G401 (cell line): ENCODE data around the gene MPZL2. TPM values are rescaled to one million over a fixed set of nuclear protein-coding genes. Genes with fewer than 3 reads are reported as not detected.

ENCODE experiments used
- DNase-seq: peaks from one replicate; pipeline ENCODE4 v3.0.0-alpha.2; 2015; ENCODE audit warnings: low spot score
- in situ Hi-C: cut with HindIII; loops from 2 replicates; pipeline ENCODE4 v1.10.0; 2016; ENCODE audit warnings: low sequenced_read_pairs, mixed read lengths
- total RNA-seq: library from RNA; depleted of rRNA; stranded (reverse); fragments of >200 nt; shearing (Covaris generic); gene quantifications from 2 replicates; pipeline ENCODE4 v1.2.3, GENCODE V29; 2014

The MPZL2 gene
- total RNA-seq, 1 experiment from 2014 or later, result not detected

DNA sequence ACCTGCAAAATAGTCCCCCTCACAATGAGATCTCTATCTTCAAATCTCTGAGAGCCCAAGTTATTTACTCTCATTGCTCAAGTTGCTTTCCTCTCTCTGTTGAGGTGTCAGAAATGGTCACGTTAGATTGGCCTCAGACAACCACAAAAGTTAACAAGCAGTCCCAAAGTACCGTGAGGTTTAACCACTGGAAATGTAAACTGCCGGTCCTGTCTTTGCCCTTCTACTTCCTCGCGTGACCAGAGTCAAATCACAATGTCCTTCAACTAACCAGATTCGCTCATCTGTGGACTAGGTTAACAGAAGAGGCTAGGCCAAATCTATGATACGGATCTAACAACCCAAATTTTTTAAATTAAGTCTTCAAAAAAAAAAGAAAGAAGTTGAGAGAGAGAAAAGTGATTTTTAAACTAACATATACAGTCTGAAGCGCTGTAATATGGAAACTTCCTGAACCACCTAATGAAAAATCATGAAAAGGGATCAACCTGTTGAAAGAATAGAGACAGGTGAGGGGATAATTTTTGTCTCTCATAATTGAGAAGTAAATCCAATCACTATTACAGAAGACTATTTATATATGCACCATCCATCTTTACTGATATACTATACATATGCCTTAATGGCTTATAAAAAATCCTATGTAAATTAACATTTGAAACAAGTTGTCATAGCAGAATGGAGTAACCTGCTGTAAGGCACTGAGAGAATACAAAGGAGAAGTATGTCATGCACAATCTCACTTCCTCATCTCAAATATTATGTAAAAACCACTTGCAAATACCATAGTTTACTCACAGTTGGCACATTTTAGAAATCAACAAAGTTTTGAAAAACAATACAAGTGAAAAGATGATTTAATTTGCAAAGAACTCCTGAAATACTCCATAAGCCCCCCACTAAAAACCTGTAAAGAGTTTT, 36.0 kb downstream of the MPZL2 start:
- in situ Hi-C loops, result no loop called here
- no peak for DNase-seq

DNA sequence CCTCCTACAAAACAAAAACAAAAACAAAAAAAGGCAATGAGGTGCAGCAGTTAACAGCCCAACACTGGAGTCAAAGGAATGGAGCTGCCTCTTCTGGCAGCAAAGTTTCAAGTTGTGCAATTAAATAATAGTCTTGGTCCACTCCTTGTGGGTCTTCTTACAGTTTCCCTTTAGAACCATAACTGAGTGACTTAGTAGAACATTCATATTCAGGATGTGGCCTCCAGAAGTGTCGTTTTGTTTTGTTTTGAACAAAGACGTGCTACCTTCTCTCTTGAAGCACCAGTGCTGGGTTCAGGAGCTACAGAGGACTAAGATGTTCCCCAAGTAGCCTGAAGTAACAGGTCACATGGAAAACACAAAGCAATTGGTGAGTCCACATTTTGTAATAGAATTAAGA, 37.3 kb downstream of the MPZL2 start:
- no peak for DNase-seq
- in situ Hi-C loops, result no loop called here

DNA sequence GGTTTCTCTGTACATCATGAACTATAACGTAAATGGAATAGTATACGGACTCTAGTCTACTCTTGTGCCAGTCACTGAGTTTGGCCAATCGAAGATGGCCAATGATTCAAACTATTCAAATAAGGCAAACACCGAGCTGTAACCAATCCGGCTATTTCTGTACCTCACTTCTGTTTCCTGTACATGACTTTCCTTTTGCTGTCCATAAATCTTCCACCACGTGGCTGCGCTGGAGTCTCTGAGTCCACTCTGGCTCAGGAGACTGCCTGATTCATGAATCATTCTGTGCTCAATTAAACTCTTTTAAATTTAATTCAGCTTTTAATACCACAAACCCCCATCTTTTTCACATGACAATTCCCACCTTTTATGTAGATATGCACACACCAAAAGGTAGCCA, 37.8 kb downstream of the MPZL2 start:
- in situ Hi-C loops, result no loop called here
- DNase-seq, result no peak

DNA sequence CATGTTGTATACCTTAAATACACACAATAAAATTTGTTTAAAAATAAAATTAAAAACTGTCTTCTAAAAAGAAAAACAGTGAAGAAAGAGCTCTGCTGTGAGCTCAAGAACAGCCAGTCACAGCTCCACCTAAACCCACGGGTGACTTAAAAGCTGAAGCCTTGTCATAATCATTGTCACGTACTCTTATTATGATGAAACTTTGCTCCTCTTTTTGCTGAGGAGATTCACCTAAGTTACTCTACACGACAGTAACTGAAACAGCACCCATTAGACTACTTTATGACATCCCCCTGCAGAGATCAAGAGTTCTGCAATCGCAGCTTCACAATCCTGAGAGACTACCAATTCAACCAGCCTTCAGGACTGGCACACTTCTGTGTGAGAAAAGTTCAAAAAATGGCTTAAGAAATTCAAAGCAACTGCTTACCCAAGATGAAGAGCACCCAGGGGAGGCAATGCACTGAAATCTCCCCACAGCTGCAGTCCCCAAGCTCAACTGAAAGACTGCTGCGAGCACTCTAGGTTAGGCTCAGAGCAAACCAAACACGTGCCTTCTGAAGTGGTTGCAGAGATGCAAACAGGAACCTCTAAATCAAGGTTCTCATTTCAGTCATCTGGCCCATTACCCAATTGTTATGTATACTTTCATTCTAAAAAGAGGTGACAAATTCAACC, 39.4 kb downstream of the MPZL2 start, which contains the start of gene JAML:
Gene JAML (minus strand): TSS at position 501 of the 678 bp plus-strand sequence. CDS start 10,145 bp downstream, outside the sequence.
- DNase-seq, result no peak
- in situ Hi-C loops, result no loop called here

DNA sequence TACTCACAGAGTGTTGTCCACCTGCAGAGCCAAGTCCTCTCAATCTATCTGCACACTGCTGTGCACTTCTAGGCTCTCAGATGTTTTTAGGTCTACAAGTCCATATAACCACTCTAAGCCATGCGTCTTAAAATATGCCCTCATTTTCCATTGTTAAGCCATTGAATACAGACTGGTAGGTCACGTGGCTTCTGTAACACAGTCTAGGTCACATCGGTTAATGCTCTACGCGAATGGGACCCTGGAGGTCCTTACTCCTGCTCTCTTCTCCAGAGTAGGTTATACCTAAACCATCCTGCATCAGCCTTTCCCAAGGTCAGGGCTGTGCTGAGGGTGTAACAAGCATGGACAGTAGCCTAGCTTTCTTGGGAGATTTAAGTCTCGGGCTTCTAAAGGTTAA, 40.1 kb downstream of the MPZL2 start:
- in situ Hi-C loops, result no loop called here
- DNase-seq, result no peak

DNA sequence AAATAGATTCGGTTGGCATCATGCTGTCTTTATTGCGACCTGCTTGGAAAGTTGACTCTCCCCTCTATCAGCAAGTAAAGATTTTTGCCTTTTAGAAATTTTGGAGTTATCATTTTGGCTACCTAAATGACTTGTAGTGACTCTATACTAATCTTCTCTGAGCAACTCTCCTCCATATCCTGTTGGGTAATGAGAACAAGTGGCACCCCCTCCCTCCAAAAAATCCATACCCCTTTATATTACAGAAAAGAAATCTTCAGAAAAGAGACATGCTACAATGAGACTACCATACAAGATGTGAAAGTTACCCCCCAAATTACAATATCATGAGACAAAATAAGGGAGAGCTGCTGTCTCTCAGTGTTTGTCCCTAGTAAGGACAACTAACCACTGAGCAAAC, 40.5 kb downstream of the MPZL2 start:
- DNase-seq, result no peak
- in situ Hi-C loops, result no loop called here

DNA sequence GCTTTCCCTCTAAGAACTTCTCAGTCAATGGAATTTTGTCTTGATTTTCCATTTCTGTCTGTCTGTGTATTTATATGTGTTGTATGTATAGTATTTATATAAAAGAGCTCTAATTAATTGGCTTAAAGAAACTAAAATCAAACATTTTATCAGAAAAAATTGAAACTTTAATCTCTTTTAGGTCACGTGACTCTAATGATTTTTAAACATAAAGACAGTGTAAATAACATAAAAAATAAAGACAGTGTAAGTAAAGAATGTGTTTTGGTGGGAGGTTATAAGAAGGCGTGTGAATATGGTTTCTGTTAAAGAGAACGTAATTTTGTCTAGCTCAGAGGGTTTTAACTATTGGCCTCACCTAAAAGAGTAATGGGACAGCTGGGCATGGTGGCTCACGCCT, 41.7 kb downstream of the MPZL2 start:
- in situ Hi-C loops, result no loop called here
- DNase-seq, result no peak

DNA sequence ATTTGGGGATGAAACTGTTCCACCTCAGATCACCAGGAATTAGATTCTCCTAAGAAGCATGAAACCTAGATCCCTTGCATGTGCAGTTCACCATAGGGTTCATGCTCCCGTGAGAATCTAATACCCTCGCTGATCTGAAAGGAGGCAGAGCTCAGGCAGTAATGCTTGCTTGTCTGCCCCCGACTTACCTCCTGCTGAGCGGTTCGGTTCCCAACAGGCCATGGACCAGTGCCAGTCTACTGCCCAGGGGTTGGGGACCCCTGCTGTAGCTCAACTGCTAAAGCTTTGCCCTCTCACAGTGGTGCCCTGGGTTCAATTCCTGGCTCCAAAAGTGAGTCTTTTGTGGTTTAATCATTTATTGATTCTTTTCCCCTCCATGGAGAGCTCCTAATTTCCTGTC, 42.7 kb downstream of the MPZL2 start:
- in situ Hi-C loops, result no loop called here
- DNase-seq, result no peak

DNA sequence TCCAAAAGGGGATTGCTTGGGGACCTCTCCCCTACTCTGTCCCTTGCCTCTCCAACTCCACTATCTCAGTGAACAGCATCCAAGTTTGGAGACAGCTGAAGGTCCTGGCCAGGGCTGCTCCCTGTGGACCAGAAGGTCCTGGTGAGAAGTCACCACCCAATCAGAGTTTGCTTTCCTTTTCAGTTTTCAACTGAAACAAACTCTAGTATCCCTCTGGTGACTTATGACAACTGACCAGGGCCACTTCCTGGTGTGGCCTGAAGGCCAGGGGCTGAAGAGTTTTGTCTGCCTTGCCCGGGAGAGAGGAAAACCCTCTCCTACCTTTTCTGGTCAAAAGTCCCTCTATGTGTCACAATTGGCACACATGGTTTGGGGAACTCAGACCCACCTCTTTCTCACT, 44.4 kb downstream of the MPZL2 start:
- DNase-seq, result no peak
- in situ Hi-C loops, result no loop called here

DNA sequence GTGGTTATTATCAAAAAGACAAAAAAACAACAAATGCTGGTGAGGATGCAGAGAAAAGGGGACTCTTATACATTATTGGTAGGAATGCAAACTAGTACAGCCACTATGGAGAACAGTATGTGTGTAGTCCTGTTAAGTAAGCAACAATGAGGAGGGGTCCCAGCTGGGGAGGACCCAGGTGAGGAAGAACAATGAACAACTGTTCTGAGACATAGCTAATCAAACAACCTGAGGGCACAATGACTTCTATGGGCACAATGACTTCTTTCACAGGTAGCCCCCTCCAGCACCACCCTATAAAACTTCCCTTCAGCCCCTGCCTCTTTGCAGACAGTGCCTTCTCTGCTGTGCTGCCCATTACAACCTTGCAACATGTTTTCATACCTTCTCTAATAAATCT, 44.9 kb downstream of the MPZL2 start:
- no peak for DNase-seq
- in situ Hi-C loops, result no loop called here

DNA sequence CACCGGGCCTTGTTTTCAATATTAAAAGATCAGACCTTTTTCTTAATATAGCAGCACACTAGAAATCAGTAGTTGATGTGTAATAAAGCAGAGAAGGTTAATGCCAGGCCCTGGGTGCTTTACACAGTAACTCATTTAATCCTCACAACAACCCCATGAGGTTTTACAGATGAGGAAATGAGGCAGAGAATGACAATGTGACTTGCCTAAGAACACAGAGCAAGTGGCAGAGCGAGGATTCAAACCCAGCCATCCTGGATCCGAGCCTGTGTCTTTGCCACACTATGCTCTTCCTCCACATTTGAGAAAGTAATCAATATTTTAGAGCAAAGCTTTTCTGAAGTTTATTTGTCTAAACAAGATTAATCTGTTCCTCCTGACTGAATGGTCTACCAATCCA, 46.5 kb downstream of the MPZL2 start:
- no peak for DNase-seq
- in situ Hi-C loops, result no loop called here

DNA sequence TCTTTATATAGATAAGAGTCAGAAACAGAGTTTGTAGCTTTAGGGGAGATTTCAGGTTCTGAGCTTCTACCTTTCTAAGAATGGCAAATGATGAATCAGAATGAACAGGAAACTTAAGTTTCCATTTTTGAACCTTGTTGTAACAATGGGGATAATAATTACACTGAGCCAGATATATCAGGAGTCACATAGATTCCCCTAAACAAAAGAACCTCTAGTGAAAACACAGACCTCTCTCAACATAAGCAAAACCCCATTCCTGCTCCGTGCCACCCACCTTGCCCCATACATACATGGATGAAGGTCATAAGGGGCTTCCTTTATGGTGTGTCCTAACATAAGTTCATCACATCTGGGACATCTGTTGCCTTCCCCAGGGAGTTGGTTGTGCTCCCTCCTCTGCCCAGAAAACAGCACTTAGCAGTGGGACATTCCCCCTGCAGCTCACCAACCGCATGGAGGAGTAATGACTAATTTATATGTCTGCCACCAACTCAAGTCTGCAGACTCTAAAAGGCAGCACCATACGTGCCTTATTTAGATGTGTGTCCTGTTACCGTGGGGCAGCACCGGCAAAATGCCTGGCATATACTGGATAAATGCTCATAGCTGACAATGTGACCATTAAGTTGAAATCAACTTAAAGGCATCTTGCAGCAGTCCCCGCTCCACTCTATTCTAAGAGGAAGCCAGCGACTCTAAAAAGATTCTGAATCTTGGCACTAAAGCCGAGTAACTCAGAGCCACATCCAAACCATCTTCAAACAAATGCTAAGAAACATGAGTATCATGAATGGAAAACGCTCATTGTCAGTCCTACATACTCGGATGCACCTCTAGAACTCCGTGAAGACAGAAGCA, 47.2 kb downstream of the MPZL2 start:
- no peak for DNase-seq
- in situ Hi-C loops, result no loop called here

DNA sequence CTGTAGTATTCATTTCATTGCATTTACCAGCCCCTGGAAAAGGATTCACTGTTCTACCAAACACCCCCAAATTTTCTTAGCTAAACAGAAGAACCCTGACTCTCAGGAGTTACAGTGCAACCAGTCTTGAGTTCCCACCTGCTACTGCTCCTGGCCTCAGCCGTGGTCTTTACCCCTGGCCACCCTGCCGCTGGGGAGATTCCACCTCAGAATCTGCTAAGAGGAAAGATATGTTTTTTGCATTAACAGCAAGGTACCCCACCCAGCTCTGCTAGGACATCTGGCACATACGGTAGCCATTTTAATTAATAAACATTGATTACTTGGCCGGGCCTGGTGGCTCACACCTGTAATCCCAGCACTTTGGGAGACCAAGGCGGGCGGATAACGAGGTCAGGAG, 48.3 kb downstream of the MPZL2 start:
- DNase-seq, result no peak
- in situ Hi-C loops, result no loop called here

DNA sequence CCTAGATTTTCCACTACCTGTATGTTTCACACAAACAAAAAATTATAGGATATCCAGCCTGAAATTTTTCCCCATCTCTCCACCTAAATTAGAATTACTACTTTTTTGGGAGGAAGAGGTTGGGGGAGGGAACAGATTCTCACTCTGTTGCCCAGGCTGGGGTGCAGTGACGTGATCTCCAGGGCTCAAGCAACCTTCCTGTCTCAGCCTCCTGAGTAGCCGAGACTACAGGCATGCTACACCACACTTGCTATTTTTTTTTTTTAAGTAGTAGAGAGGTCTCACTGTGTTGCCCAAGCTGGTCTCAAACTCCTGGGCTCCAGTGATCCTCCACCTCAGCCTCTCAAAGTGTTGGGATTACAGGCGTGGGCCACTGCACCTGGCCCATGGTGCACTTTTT, 48.8 kb downstream of the MPZL2 start:
- no peak for DNase-seq
- in situ Hi-C loops, result no loop called here

DNA sequence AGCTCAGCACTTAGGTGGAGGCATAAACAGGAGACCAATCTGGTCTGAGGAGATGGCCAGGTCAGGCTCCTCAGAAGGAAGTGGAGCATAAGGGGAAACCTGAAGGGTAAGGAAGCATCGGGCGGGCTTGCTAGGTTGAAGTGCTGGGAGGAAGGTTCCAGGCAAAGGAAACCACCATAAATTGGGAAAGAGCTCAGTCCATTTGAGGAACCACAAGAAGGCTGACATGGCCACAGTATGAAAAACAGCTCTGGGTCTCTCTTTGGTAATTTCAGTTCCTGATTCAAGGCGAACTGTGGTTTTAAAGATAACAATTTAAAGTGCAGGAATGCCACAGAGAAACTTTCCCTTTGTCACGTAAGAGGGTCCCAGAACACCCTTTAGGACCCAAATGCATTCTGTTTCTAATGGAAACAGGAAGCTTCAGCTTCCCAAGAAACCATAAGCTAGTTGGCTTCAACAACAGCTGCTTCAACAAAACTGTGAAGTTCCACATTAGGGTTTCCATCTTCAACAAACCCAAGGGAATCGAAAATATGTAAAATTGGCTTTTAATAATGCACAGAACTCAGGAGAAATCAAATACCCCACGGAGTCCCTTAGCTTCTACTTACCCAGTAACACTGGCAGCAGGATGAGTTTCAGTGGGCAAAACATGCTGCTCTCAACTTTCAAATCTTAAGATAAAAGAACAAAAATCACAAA, 49.7 kb downstream of the MPZL2 start:
- peak; percentile 21 for DNase-seq
- in situ Hi-C loops, result no loop called here

DNA sequence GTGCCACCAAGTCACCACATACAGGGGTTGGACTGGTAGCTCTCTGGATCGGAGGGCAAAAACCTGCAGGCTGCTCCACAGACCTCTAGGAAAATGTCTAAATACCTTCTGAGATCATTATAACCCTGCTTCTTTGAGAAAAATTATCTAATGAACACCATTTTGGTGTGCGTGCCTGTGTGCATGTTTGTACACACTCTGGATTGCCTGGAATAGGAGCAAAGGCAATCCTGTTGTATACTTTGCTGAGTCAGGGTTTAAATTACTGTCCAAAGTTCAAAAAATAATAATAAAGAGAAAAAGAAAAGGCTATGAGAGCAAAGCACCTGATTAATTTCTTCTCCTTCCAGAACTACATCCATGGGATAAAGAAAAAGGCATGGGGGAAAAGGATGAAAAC, 50.3 kb downstream of the MPZL2 start:
- in situ Hi-C loops, result no loop called here
- DNase-seq, result no peak

DNA sequence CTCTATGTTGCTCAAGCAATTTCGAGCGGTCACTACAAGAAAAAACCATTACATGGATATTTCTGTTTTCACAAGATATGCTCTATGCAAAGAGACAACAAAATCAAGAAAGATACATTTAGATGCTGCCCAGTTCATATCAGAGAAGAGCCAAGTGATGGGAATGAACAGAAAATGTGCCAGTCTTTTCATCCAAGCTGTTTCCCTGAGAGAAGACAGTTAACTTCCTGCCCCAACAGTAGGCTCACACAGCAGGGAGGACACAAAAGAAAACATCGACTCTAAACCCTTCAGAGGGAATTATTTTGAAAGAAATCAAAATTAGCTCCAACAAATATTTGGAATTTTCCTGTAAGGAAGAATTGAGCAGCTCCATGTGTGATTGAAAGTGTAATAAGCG, 50.9 kb downstream of the MPZL2 start:
- in situ Hi-C loops, result no loop called here

DNA sequence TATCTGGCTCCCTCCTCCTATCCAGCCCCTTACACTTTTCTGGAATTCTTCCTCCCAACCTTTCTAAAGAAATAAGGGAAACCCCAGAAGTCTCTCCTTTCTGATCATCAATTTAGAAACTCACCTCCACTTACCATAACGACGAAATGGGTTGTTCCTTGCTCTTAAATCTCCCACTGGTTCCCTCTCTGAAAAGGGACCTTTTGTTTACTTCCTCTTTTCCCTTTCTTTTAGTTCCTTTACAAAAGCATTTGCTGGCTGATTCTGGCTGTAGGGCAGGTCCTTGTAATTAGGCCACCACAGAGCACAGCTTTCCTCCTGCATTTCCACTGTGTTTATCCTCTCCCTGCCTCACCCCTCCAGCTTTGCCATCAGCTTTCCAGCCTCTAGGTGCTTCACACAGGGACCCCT, 51.3 kb downstream of the MPZL2 start:
- DNase-seq, result peak; percentile 83
- in situ Hi-C loops, result no loop called here

More for the DNA sequence above, 50.9 kb downstream of the MPZL2 start:
- peak; percentile 81 for DNase-seq

DNA sequence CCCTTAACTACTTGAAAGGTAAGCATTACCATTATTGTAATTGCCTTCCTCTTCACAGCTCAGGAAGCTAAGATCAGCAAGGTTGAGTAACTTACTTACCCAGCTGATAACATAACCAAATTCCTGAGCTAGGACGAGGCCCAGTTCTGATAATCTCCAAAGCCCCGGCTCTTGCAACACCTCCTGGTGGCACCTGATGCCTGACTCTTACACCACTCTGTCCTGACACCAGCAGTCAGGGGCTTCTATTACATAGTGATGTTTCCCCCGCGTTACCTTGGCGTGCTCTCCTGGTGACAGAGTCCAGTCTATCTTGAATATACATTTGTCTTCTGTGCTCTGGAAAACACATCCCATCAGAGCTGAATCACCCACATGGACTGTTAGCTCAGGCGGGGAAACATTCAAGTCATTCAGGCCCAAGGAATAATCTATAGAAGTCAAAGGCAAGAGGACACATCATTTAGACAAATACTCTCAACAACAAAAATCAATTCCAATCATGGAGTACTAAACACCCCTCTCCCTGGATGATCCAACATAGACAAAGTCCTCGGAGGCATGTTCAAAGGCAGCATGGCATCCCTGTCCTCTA, 51.9 kb downstream of the MPZL2 start:
- peak; percentile 41 for DNase-seq
- in situ Hi-C loops, result no loop called here
